Measurements from ENCODE around the gene RXRG. TPM values are rescaled to one million over a fixed set of nuclear protein-coding genes. Genes with fewer than 3 reads are reported as not detected.

RXRG gene
- total and polyA plus RNA-seq, 9 of the 15 experiments (the other 6 are each of a cell fraction or from before 2014, with no cell fraction given), result not detected

- CTCF ChIA-PET (ENCODE audit: low intra/inter-chr PET ratio), result no interaction called here
- H3K27ac ChIP-seq (ENCODE audit: extremely low read depth, low read depth, low read length), result no peak overlapping the region
- POLR2A ChIA-PET, result interaction anchor here (0.6 to 1.4 kb wide), 2 partner anchors 17 to 120 kb away, joined by 3 to 4 read pairs; no protein-coding TSS in a partner anchor
- no peak overlapping the region for H3K4me2 ChIP-seq (ENCODE audit: insufficient read depth, low read length)
- H3K4me3 ChIP-seq, result no peak overlapping the region
- H3K79me2 ChIP-seq (ENCODE audit: control insufficient read depth, insufficient read depth, low read length), result no peaks in the 10 kb centered on the region
- ATAC-seq (peak; percentile 43), FAIRE-seq (no peak), DNase-seq (ENCODE audit: extremely low read depth in 1 of 4, low spot score in 3 of 4) (no peak)
- no peak for TF ChIP-seq PTRF (tag; IDR thresholded peaks at IDR 0.05)
- TF ChIP-seq KDM5B (IDR thresholded peaks at IDR 0.05; ENCODE audit: insufficient replicate concordance, low read depth, low read length), result no peak
- TF ChIP-seq ZNF263 (CRISPR knock-in tag; IDR thresholded peaks at IDR 0.05; ENCODE audit: borderline replicate concordance), result no peak
- TF ChIP-seq KHSRP (IDR thresholded peaks at IDR 0.05), result no peak
- TF ChIP-seq COPS2 (conservative IDR thresholded peaks at IDR 0.05), result no peak
- TF ChIP-seq ZNF583 (CRISPR knock-in tag; IDR thresholded peaks at IDR 0.05), result no peak
- TF ChIP-seq SETDB1 (IDR thresholded peaks at IDR 0.05; ENCODE audit: low read length), result no peak
- no peak for TF ChIP-seq RFX7 (CRISPR knock-in tag; IDR thresholded peaks at IDR 0.05)
- TF ChIP-seq HMBOX1 (IDR thresholded peaks at IDR 0.05), result no peak
- TF ChIP-seq ATF4 (CRISPR knock-in tag; IDR thresholded peaks at IDR 0.05), result no peak
- TF ChIP-seq HDAC8 (tag; IDR thresholded peaks at IDR 0.05), result no peak
- TF ChIP-seq ZNF175 (CRISPR knock-in tag; IDR thresholded peaks at IDR 0.05; ENCODE audit: low read depth), result no peak
- no peak for TF ChIP-seq SAFB2 (IDR thresholded peaks at IDR 0.05; ENCODE audit: borderline replicate concordance, low read depth, low read length, severe bottlenecking)
- TF ChIP-seq HINFP (tag; conservative IDR thresholded peaks at IDR 0.05; ENCODE audit: low read depth), result no peak
- TF ChIP-seq MNT (conservative IDR thresholded peaks at IDR 0.05), result no peak
- no peak for TF ChIP-seq ZSCAN29 (IDR thresholded peaks at IDR 0.05)
- no peaks in the 10 kb centered on the region for H3K9me3 ChIP-seq (replicated peaks; ENCODE audit: control insufficient read depth, insufficient read depth, low read depth, low read length)
- H3K9ac ChIP-seq (ENCODE audit: insufficient read depth in 1 of 2, low read depth in 2 of 2, low read length in 2 of 2), result no peak overlapping the region
- H2AFZ ChIP-seq (ENCODE audit: low read depth, low read length), result no peak overlapping the region
- 1% methylated on average over 6 of the region's 6 CpGs for WGBS (ENCODE audit: insufficient coverage, low coverage, missing lambda C conversion rate)
- intact Hi-C loops (cut with micrococcal nuclease), result no loop called here
- in situ Hi-C loops (cut with MboI), result no loop called here
- H4K20me1 ChIP-seq (replicated peaks; ENCODE audit: control insufficient read depth, insufficient read depth, low read length), result no peaks in the 10 kb centered on the region
- no peaks in the 10 kb centered on the region for H3K4me1 ChIP-seq (replicated peaks in 1 of 2; ENCODE audit: control insufficient read depth in 2 of 2, insufficient read depth in 2 of 2, low read length in 2 of 2)
- 0 out of 5 replicates have a peak, but pooled peaks cover 0 to 4% of the 10 kb centered on the region in 2 experiments for H3K27me3 ChIP-seq (ENCODE audit: control insufficient read depth in 2 of 2, insufficient read depth in 2 of 2, low read length in 2 of 2)
- BruUV-seq (replicated peaks), result no TSS peak
- H3K9me1 ChIP-seq (ENCODE audit: control insufficient read depth, insufficient read depth, low read length), result no peaks in the 10 kb centered on the region
- no peaks in the 10 kb centered on the region for H3K36me3 ChIP-seq (ENCODE audit: control insufficient read depth, insufficient read depth, low read length)
Measured at GRCh38 chr1:165492845-165493373, 48.0 kb upstream of the RXRG start.
